CD4-positive, alpha-beta T cell (primary cell): ENCODE results near the gene IGF1R. TPM values are rescaled to one million over a fixed set of nuclear protein-coding genes. Genes with fewer than 3 reads are reported as not detected.

ENCODE experiments used
- ATAC-seq: fragments of 200-7000 bp; cut with Tn5 transposase; one replicate; pipeline ENCODE4 v1.10.0; 2022; ENCODE audit warnings: mild to moderate bottlenecking; ENCODE audit not compliant: poor library complexity
- CTCF ChIA-PET: fragments of 350-600 bp; sonication (Branson Sonifier 250); formaldehyde crosslinking; loops from one replicate; lab custom pipeline; 2021; ENCODE audit warnings: antibody characterized with exemption, inconsistent platforms; lab: Charles Lee
- POLR2A ChIA-PET: fragments of 350-600 bp; sonication (Branson Sonifier 250); formaldehyde crosslinking; loops from one replicate; lab custom pipeline; 2021; ENCODE audit warnings: antibody characterized with exemption, inconsistent platforms; lab: Charles Lee
- DNase-seq, 14 experiments: peaks; one replicate each; pipeline ENCODE4 v3.0.0-alpha.2; 2013 to 2020; ENCODE audit warnings: mixed read lengths in 2 of 14
- H3K27ac ChIP-seq, 2 donors: one replicate each; pipeline versions ENCODE4 v1.5.1 to v1.7.0; 2013; ENCODE audit warnings: low read length in 2 of 2, low read depth in 1 of 2, mild to moderate bottlenecking in 1 of 2
- H3K27me3 ChIP-seq, 2 experiments: 1 replicate in 1 of 2; 2 replicates in 1 of 2; pipeline versions ENCODE4 v1.6.1 to v1.7.0; 2013; ENCODE audit warnings: low read length in 2 of 2, control low read depth in 1 of 2, mild to moderate bottlenecking in 1 of 2, moderate library complexity in 1 of 2; ENCODE audit not compliant: insufficient read depth in 2 of 2, control insufficient read depth in 1 of 2
- H3K36me3 ChIP-seq: one replicate; pipeline ENCODE4 v1.6.1; 2013; ENCODE audit warnings: low read length, control low read depth; ENCODE audit not compliant: insufficient read depth
- H3K4me1 ChIP-seq: one replicate; pipeline ENCODE4 v1.6.1; 2013; ENCODE audit warnings: low read length, control low read depth; ENCODE audit not compliant: insufficient read depth
- H3K4me3 ChIP-seq: one replicate; pipeline ENCODE4 v1.5.1; 2013; ENCODE audit warnings: mild to moderate bottlenecking, low read length, moderate library complexity
- H3K9me3 ChIP-seq, 2 experiments: 1 replicate in 1 of 2; 2 replicates in 1 of 2; pipeline versions ENCODE4 v1.6.1 to v1.7.0; 2013; ENCODE audit warnings: low read length in 2 of 2, mild to moderate bottlenecking in 2 of 2, control low read depth in 1 of 2, moderate library complexity in 1 of 2; ENCODE audit not compliant: control insufficient read depth in 1 of 2, insufficient read depth in 1 of 2
- H3K27ac Mint-ChIP-seq: one replicate; pipeline ENCODE4 v1.8.0; 2020; ENCODE audit warnings: mixed read lengths
- H3K27me3 Mint-ChIP-seq: one replicate; pipeline ENCODE4 v1.8.0; 2021; ENCODE audit warnings: mixed read lengths
- H3K36me3 Mint-ChIP-seq: one replicate; pipeline ENCODE4 v1.8.0; 2021; ENCODE audit warnings: low read depth, mixed read lengths
- H3K4me1 Mint-ChIP-seq: one replicate; pipeline ENCODE4 v1.8.0; 2021; ENCODE audit warnings: low read depth, mixed read lengths
- H3K4me3 Mint-ChIP-seq: one replicate; pipeline ENCODE4 v1.8.0; 2020; ENCODE audit warnings: mild to moderate bottlenecking, mixed read lengths
- H3K9me3 Mint-ChIP-seq: one replicate; pipeline ENCODE4 v1.8.0; 2020; ENCODE audit warnings: mixed read lengths
- intact Hi-C, 2 experiments: fragments of 100-400 bp; cut with DNase I in 1 of 2; cut with micrococcal nuclease in 1 of 2; formaldehyde crosslinking; loops; one replicate each; pipeline versions ENCODE4 v1.15.1 to v1.9.0; 2023 to 2025; cut with DNase I, micrococcal nuclease
- total RNA-seq, 174 experiments: library from RNA in 2 of 174; stranded (reverse) in 2 of 174; gene quantifications; one replicate each; pipeline ENCODE4 v1.2.3 and lab custom pipeline; 2021 to 2026
- TF ChIP-seq, protein P1 (sequence below): fragments of 200-600 bp; IDR thresholded peaks from one replicate; pipeline ENCODE4 v1.8.0; 2022; ENCODE audit warnings: antibody characterized with exemption, mild to moderate bottlenecking

Gene IGF1R
- total RNA-seq, 2 experiments from 2014 or later, result 39.2 to 40.3 TPM

DNA sequence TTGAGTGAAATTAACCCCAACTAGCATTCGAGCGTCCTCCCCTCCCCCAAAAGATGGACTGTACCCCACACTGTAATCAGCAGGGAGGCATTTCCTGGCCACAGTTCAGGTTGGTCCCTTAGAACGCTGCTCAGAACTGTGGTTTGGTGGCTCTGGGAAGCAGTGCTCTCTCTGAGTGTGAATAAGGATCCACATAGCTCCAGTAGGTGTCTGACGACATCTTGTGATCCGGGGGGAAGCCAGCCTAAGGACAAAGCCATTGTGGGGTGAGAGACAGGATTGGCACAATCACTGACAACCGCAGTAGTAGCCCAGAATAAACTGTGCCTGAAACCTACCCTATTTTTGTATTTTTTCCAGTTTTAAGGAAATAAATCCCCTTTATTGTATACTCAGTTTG, 125.3 kb downstream of the IGF1R start:
- DNase-seq (no peak), ATAC-seq (no peak)
- no peaks in the 10 kb centered on the region for H3K36me3 ChIP-seq
- peaks cover 69% of the 10 kb centered on the region for H3K4me1 Mint-ChIP-seq
- H3K36me3 Mint-ChIP-seq, result no peaks in the 10 kb centered on the region
- no peak overlapping the region for H3K27ac ChIP-seq
- POLR2A ChIA-PET, result no interaction called here
- H3K4me3 Mint-ChIP-seq, result no peak overlapping the region
- no peaks in the 10 kb centered on the region for H3K27me3 Mint-ChIP-seq
- no peaks in the 10 kb centered on the region for H3K9me3 Mint-ChIP-seq
- no peaks in the 10 kb centered on the region for H3K9me3 ChIP-seq
- peaks cover 21% of the 10 kb centered on the region for H3K4me1 ChIP-seq
- no peak overlapping the region for H3K4me3 ChIP-seq
- TF ChIP-seq, protein P1, sequence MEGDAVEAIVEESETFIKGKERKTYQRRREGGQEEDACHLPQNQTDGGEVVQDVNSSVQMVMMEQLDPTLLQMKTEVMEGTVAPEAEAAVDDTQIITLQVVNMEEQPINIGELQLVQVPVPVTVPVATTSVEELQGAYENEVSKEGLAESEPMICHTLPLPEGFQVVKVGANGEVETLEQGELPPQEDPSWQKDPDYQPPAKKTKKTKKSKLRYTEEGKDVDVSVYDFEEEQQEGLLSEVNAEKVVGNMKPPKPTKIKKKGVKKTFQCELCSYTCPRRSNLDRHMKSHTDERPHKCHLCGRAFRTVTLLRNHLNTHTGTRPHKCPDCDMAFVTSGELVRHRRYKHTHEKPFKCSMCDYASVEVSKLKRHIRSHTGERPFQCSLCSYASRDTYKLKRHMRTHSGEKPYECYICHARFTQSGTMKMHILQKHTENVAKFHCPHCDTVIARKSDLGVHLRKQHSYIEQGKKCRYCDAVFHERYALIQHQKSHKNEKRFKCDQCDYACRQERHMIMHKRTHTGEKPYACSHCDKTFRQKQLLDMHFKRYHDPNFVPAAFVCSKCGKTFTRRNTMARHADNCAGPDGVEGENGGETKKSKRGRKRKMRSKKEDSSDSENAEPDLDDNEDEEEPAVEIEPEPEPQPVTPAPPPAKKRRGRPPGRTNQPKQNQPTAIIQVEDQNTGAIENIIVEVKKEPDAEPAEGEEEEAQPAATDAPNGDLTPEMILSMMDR, result no peak
- no peaks in the 10 kb centered on the region for H3K27me3 ChIP-seq
- peak overlapping the region; percentile 18 for H3K27ac Mint-ChIP-seq
- intact Hi-C loops, result loop anchor here in 1 of 2 experiments (5.0 to 10.0 kb wide), 2 partner anchors 41 to 119 kb away; no protein-coding TSS in a partner anchor
- CTCF ChIA-PET, result no interaction called here

DNA sequence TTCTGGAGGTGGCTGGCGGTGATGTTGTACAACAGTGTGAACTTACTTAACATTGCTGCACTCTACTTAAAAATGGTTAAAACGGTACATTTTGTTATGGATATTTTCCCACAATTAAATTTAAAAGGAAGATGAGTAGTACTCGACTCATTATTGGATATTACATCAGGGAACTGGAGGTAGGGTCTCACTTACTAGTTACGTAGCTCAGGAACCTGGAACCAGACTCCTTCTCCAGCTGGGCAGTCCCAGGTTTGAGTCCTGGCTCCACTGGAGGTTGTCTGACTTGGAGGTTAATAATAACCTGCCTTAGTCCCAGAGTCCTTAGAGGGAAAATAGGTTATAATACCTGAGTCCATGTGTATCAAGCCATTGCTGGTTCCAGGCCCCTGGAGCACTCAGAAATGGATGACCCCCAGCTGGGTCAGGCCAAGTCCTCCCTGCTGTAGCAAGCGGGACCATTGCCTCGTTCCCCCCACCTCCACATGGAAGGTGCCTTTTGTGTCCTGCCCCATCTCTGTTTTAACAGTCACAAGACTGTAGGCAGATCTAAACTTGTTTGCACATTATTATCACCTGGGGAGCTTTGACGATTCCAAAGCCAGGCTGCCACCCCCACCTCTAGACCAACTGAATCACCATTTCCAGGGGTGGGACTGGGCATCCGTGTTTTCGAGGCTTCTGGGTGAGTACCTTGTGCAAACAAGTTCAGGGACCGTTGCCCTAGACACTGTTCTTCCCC, 126.6 kb downstream of the IGF1R start:
- POLR2A ChIA-PET, result no interaction called here
- no peak for DNase-seq
- peaks cover 70% of the 10 kb centered on the region for H3K4me1 Mint-ChIP-seq
- intact Hi-C loops, result loop anchor here (5.0 to 10.0 kb wide), 6 partner anchors 43 to 302 kb away; no protein-coding TSS in a partner anchor
- Histone ChIP-seq H3K36me3 (no peaks in the 10 kb centered on the region), H3K27ac (no peak overlapping the region), H3K4me1 (peaks cover 27% of the 10 kb centered on the region), H3K27me3 (no peaks in the 10 kb centered on the region), H3K9me3 (no peaks in the 10 kb centered on the region), H3K4me3 (no peak overlapping the region)
- H3K36me3 Mint-ChIP-seq, result no peaks in the 10 kb centered on the region
- no peak for ATAC-seq
- H3K27me3 Mint-ChIP-seq, result no peaks in the 10 kb centered on the region
- no peak overlapping the region for H3K4me3 Mint-ChIP-seq
- CTCF ChIA-PET, result no interaction called here
- TF ChIP-seq, protein P1, result no peak
- no peak overlapping the region for H3K27ac Mint-ChIP-seq
- H3K9me3 Mint-ChIP-seq, result no peaks in the 10 kb centered on the region

- TF ChIP-seq, protein P1, result no peak
- ChIA-PET CTCF (no interaction called here), POLR2A (no interaction called here)
- H3K27me3 ChIP-seq, result no peaks in the 10 kb centered on the region
- H3K27ac ChIP-seq, result no peak overlapping the region
- Mint-ChIP-seq H3K36me3 (no peaks in the 10 kb centered on the region), H3K4me3 (no peak overlapping the region), H3K4me1 (peaks cover 64% of the 10 kb centered on the region), H3K9me3 (no peaks in the 10 kb centered on the region), H3K27ac (no peak overlapping the region), H3K27me3 (no peaks in the 10 kb centered on the region)
- no peaks in the 10 kb centered on the region for H3K36me3 ChIP-seq
- no peaks in the 10 kb centered on the region for H3K9me3 ChIP-seq
- H3K4me3 ChIP-seq, result no peak overlapping the region
- intact Hi-C loops, result loop anchor here (5.0 to 10.0 kb wide), 5 partner anchors 121 to 302 kb away; no protein-coding TSS in a partner anchor
- H3K4me1 ChIP-seq, result peaks cover 27% of the 10 kb centered on the region
- ATAC-seq (no peak), DNase-seq (no peak)
Measured at GRCh38 chr15:98775498-98776230, 127.3 kb downstream of the IGF1R start.
